ENCODE measurements around the gene ECT2L. TPM values are rescaled to one million over a fixed set of nuclear protein-coding genes. Genes with fewer than 3 reads are reported as not detected.

Gene ECT2L
- total RNA-seq, 8 experiments from 2014 or later = 0.27 to 0.84 (median 0.42) TPM

- no peak overlapping the region for H3K27ac ChIP-seq
- H3K4me1 ChIP-seq (replicated peaks in 1 of 2) = no peaks in the 10 kb centered on the region
- ATAC-seq (replicated peaks in 6 of 8) = peak in 1 of 8 experiments; percentile 8
- 58 to 97% (median 81%) methylated on average over 1 to 4 of the region's 4 CpGs for WGBS, 10 experiments
- in situ Hi-C loops (cut with MboI; ENCODE audit: low pct_unique_long_range_greater_than_20kb in 2 of 9, low sequenced_read_pairs in 9 of 9, unreplicated experiment in 9 of 9) = no loop called here
- H3K4me3 ChIP-seq = no peak overlapping the region
Measured at GRCh38 chr6:138785079-138785478, 10.8 kb upstream of the ECT2L start.

- Histone ChIP-seq H3K27ac (no peak overlapping the region), H3K4me3 (no peak overlapping the region), H3K4me1 (replicated peaks in 1 of 2) (no peaks in the 10 kb centered on the region)
- 77 to 97% (median 84%) methylated on average over 1 to 3 of the region's 3 CpGs; no CpG with 5 or more reads in 4 of the 10 experiments for WGBS, 10 experiments
- in situ Hi-C loops (cut with MboI; ENCODE audit: low pct_unique_long_range_greater_than_20kb in 2 of 9, low sequenced_read_pairs in 9 of 9, unreplicated experiment in 9 of 9) = no loop called here
- no peak for ATAC-seq (replicated peaks in 6 of 8)
Measured at GRCh38 chr6:138785980-138786379, 9.9 kb upstream of the ECT2L start.

- 60 to 100% (median 100%) methylated on average over 1 of the region's 1 CpG; no CpG with 5 or more reads in 2 of the 10 experiments for WGBS, 10 experiments
- no peak for ATAC-seq (replicated peaks in 6 of 8)
Measured at GRCh38 chr6:138787138-138787537, 8.7 kb upstream of the ECT2L start.

GRCh38 chr6:138796771-138797170, 884 bp downstream of the ECT2L start:
- H3K27ac ChIP-seq = no peak overlapping the region
- in situ Hi-C loops (cut with MboI; ENCODE audit: low pct_unique_long_range_greater_than_20kb in 2 of 9, low sequenced_read_pairs in 9 of 9, unreplicated experiment in 9 of 9) = no loop called here
- peaks cover 8 to 13% of the 10 kb centered on the region in 2 donors for H3K4me1 ChIP-seq (replicated peaks in 1 of 2)
- no peak overlapping the region for H3K4me3 ChIP-seq
- no peak for ATAC-seq (replicated peaks in 6 of 8)
- 50 to 100% (median 81%) methylated on average over 1 to 2 of the region's 2 CpGs; no CpG with 5 or more reads in 1 of the 10 experiments for WGBS, 10 experiments

More at GRCh38 chr6:138787138-138787537, 8.7 kb upstream of the ECT2L start:
- Histone ChIP-seq H3K4me1 (replicated peaks in 1 of 2) (no peaks in the 10 kb centered on the region), H3K27ac (no peak overlapping the region), H3K4me3 (no peak overlapping the region)
- in situ Hi-C loops (cut with MboI; ENCODE audit: low pct_unique_long_range_greater_than_20kb in 2 of 9, low sequenced_read_pairs in 9 of 9, unreplicated experiment in 9 of 9) = no loop called here

GRCh38 chr6:138797806-138798446, 2.0 kb downstream of the ECT2L start:
- peaks cover 8 to 13% of the 10 kb centered on the region in 2 donors for H3K4me1 ChIP-seq (replicated peaks in 1 of 2)
- no peak overlapping the region for H3K27ac ChIP-seq
- no peak overlapping the region for H3K4me3 ChIP-seq
- ATAC-seq (replicated peaks in 6 of 8) = peak in 5 of 8 experiments; percentile 25 to 57 (median 29)
- in situ Hi-C loops (cut with MboI; ENCODE audit: low pct_unique_long_range_greater_than_20kb in 2 of 9, low sequenced_read_pairs in 9 of 9, unreplicated experiment in 9 of 9) = no loop called here
- WGBS, 10 experiments = 20 to 100% (median 55%) methylated on average over 1 to 4 of the region's 4 CpGs

GRCh38 chr6:138800377-138801150, 4.7 kb downstream of the ECT2L start:
- ATAC-seq (replicated peaks in 6 of 8) = peak in 1 of 8 experiments; percentile 12
- 60 to 86% (median 74%) methylated on average over 1 to 2 of the region's 2 CpGs; no CpG with 5 or more reads in 6 of the 10 experiments for WGBS, 10 experiments
- Histone ChIP-seq H3K27ac (no peak overlapping the region), H3K4me3 (no peak overlapping the region), H3K4me1 (replicated peaks in 1 of 2) (peaks cover 8 to 13% of the 10 kb centered on the region in 2 donors)
- in situ Hi-C loops (cut with MboI; ENCODE audit: low pct_unique_long_range_greater_than_20kb in 2 of 9, low sequenced_read_pairs in 9 of 9, unreplicated experiment in 9 of 9) = loop anchor here in 6 of 9 experiments (25.0 kb wide), 2 partner anchors 212 to 562 kb away; partner anchors contain the start of gene CITED2 (in 6 of the 6)

GRCh38 chr6:138803331-138803730, 7.4 kb downstream of the ECT2L start:
- ATAC-seq (replicated peaks in 6 of 8) = no peak
- Histone ChIP-seq H3K4me3 (no peak overlapping the region), H3K4me1 (replicated peaks in 1 of 2) (peaks cover under 1 to 2% of the 10 kb centered on the region in 2 donors), H3K27ac (no peak overlapping the region)
- WGBS, 10 experiments = 14 to 100% (median 79%) methylated on average over 1 to 2 of the region's 2 CpGs; no CpG with 5 or more reads in 4 of the 10 experiments
- in situ Hi-C loops (cut with MboI; ENCODE audit: low pct_unique_long_range_greater_than_20kb in 2 of 9, low sequenced_read_pairs in 9 of 9, unreplicated experiment in 9 of 9) = loop anchor here in 6 of 9 experiments (25.0 kb wide), 2 partner anchors 209 to 559 kb away; partner anchors contain the start of gene CITED2 (in 6 of the 6)

- no peak for ATAC-seq (replicated peaks in 6 of 8)
- Histone ChIP-seq H3K27ac (no peak overlapping the region), H3K4me1 (replicated peaks in 1 of 2) (no peaks in the 10 kb centered on the region), H3K4me3 (no peak overlapping the region)
- in situ Hi-C loops (cut with MboI; ENCODE audit: low pct_unique_long_range_greater_than_20kb in 2 of 9, low sequenced_read_pairs in 9 of 9, unreplicated experiment in 9 of 9) = loop anchor here in 6 of 9 experiments (25.0 kb wide), 2 partner anchors 208 to 558 kb away; partner anchors contain the start of gene CITED2 (in 6 of the 6)
- WGBS, 10 experiments = 13 to 100% (median 62%) methylated on average over 1 to 4 of the region's 4 CpGs
Measured at GRCh38 chr6:138803861-138804260, 8.0 kb downstream of the ECT2L start.

- peak in 2 of 8 experiments; percentile 72 to 93 for ATAC-seq (replicated peaks in 6 of 8)
- no peak overlapping the region for H3K27ac ChIP-seq
- in situ Hi-C loops (cut with MboI; ENCODE audit: low pct_unique_long_range_greater_than_20kb in 2 of 9, low sequenced_read_pairs in 9 of 9, unreplicated experiment in 9 of 9) = loop anchor here in 6 of 9 experiments (25.0 kb wide), 2 partner anchors 207 to 557 kb away; partner anchors contain the start of gene CITED2 (in 6 of the 6)
- 0 to 100% (median 89%) methylated on average over 2 to 8 of the region's 9 CpGs; no CpG with 5 or more reads in 1 of the 10 experiments for WGBS, 10 experiments
- H3K4me3 ChIP-seq = no peak overlapping the region
- H3K4me1 ChIP-seq (replicated peaks in 1 of 2) = no peaks in the 10 kb centered on the region
Measured at GRCh38 chr6:138805016-138805765, 9.3 kb downstream of the ECT2L start.

- no peak overlapping the region for H3K4me3 ChIP-seq
- WGBS, 10 experiments = 86 to 100% (median 100%) methylated on average over 1 of the region's 1 CpG; no CpG with 5 or more reads in 3 of the 10 experiments
- no peak overlapping the region for H3K27ac ChIP-seq
- in situ Hi-C loops (cut with MboI; ENCODE audit: low pct_unique_long_range_greater_than_20kb in 2 of 9, low sequenced_read_pairs in 9 of 9, unreplicated experiment in 9 of 9) = loop anchor here in 6 of 9 experiments (25.0 kb wide), 2 partner anchors 205 to 555 kb away; partner anchors contain the start of gene CITED2 (in 6 of the 6)
- no peaks in the 10 kb centered on the region for H3K4me1 ChIP-seq (replicated peaks in 1 of 2)
- ATAC-seq (replicated peaks in 6 of 8) = no peak
Measured at GRCh38 chr6:138806889-138807288, 11.0 kb downstream of the ECT2L start.

- in situ Hi-C loops (cut with MboI; ENCODE audit: low pct_unique_long_range_greater_than_20kb in 2 of 9, low sequenced_read_pairs in 9 of 9, unreplicated experiment in 9 of 9) = loop anchor here in 6 of 9 experiments (10.0 to 25.0 kb wide), 3 partner anchors 175 to 553 kb away; partner anchors contain the start of genes CITED2 (in 6 of the 6) and REPS1 (in 1 of the 6)
- H3K4me3 ChIP-seq = no peak overlapping the region
- no peak for ATAC-seq (replicated peaks in 6 of 8)
- H3K27ac ChIP-seq = no peak overlapping the region
- WGBS, 10 experiments = 26 to 90% (median 80%) methylated on average over 1 to 3 of the region's 3 CpGs
- H3K4me1 ChIP-seq (replicated peaks in 1 of 2) = peaks cover 0 to 7% of the 10 kb centered on the region in 2 donors
Measured at GRCh38 chr6:138809677-138810076, 13.8 kb downstream of the ECT2L start.

- Histone ChIP-seq H3K4me1 (replicated peaks in 1 of 2) (peaks cover 0 to 7% of the 10 kb centered on the region in 2 donors), H3K27ac (no peak overlapping the region), H3K4me3 (no peak overlapping the region)
- in situ Hi-C loops (cut with MboI; ENCODE audit: low pct_unique_long_range_greater_than_20kb in 2 of 9, low sequenced_read_pairs in 9 of 9, unreplicated experiment in 9 of 9) = loop anchor here in 6 of 9 experiments (10.0 to 25.0 kb wide), 3 partner anchors 173 to 550 kb away; partner anchors contain the start of genes CITED2 (in 6 of the 6) and REPS1 (in 1 of the 6)
- 40 to 100% (median 94%) methylated on average over 1 to 3 of the region's 3 CpGs; no CpG with 5 or more reads in 6 of the 10 experiments for WGBS, 10 experiments
- ATAC-seq (replicated peaks in 6 of 8) = no peak
Measured at GRCh38 chr6:138811866-138812265, 16.0 kb downstream of the ECT2L start.

Measured in motor neuron (in vitro differentiated cells).